KG1 (cell line): Measurements from ENCODE around the gene TUBA3E.
A peak's percentile ranks its signal among the peaks of the same experiment; 100 is the strongest.
"Not testable (repeated sequence)": the region's sequence is repeated elsewhere in the genome, so short reads cannot be mapped to it uniquely, and the experiment has no call there.

Experiments
- DNase-seq: peaks from one replicate; lab custom pipeline; 2025; lab: John Stamatoyannopoulos, UW

Gene TUBA3E

DNA sequence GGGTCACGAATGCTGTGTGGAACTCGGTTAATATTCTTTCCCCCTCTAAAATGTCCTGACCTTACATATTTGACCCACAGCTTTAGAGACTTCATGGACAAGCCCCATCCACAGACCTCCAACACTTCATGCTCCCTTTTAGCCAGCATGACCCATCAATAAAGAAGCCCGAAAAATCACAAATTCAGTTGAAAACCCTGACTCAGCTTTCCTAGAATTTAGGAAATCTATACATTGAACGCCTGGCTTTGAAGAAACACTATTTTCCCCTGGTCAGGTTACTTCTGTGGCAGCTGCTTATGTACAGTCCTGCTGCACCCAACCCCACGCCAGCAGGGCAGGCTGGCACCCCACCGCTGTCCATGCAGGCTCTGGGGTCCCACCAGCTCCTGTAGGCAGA lies 6.9 kb downstream of the TUBA3E start:
- not testable (repeated sequence) for DNase-seq

DNA sequence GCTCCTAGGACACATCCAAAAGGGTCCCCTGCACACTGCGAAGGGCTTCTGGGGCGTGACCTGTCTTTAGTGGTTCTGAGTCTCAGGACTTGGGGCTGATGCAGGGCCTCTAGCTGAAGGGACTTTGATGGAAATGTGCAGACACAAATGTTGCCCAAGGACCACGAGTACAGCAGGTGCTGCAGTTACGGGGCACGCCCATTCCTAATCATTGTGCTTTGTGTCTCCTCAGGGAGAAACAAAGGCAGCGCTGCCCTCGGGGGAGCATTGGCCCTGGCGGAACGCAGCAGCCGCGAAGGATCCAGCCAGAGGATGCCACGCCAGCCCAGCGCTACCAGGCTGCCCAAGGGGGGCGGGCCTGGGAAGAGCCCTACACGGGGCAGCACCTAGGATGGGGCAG lies 8.0 kb downstream of the TUBA3E start:
- DNase-seq: no peak

- not testable (repeated sequence) for DNase-seq
Observed at GRCh38 chr2:130188958-130189357, 9.3 kb downstream of the TUBA3E start.

- DNase-seq: not testable (repeated sequence)
Observed at GRCh38 chr2:130187859-130188792, 10.1 kb downstream of the TUBA3E start.

GRCh38 chr2:130187268-130187667 lies 11.0 kb downstream of the TUBA3E start:
- no peak for DNase-seq

GRCh38 chr2:130186391-130186790 lies 11.8 kb downstream of the TUBA3E start:
- no peak for DNase-seq

DNA sequence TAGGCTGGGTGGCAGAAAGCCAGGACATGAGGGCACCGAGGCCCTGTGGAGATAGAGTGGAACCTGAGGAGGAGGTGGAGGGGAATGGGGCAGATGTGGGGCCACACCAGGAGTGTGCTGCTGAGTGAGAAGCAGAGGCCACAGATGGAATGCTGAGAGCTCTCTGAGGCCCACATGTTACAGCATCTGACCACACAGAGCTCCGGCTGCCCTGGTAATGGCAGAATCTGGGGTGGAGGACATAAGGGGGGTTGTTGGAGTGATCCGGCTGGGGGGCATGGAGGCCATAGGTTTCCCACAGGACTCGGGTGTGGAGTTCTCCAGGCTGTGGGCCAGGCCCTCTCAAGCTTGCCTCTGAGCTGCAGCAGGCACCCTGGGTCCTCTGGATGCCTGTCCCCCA lies 12.3 kb downstream of the TUBA3E start:
- no peak for DNase-seq

DNA sequence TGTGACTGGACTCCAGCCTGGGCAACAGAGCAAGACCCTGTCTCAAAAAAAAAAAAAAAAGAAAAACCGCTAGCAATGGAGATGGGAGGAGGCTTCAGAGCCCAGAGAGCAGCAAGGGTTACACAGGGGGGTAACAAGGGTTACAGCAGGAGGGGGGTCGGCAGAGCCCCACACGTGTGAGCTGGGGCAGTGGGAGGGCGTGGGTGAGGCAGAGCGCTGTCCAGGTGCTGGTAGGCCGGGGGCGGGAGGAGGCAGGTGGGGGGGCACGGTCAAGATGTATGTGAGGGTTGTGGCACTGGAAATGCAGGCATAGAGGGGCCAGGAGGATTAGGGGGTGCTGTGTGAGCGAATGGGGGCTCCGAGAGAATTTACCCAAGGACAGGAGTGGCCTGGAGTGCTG lies 12.8 kb downstream of the TUBA3E start:
- no peak for DNase-seq

- no peak for DNase-seq
Observed at GRCh38 chr2:130183512-130184373, 14.5 kb downstream of the TUBA3E start.

DNA sequence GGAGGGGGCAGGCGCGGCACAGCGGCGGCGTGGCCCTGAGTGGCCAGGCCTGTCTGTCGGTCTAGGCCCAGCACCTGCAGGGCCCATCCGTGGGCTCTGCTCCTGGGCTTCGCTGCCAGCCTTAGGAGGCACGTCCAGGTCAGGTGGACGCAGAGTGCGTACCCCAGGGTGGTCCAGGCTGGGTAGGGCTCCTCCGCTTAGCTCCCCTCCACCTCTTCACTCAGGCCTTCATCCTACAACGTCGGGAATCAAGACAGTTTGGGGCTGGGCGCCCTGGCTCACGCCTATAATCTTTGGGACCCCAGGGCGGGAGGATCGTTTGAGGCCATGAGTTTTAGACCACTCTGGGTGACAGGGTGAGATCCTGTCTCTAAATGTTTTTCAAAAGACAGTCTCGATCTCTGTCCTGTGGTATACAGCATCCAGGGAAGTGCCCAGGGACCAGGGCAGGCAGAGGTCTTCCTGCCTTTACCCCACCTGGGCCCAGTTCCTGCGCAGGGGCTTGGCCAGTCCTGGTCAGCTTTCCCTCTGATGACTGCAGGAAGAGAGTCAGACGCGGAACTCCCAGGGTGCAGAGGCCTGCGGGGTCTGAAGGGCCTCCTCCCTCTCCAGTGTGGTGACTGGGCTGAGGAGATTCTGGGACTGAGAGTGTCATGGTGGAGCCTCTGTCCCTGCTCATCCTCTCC lies 15.3 kb downstream of the TUBA3E start:
- not testable (repeated sequence) for DNase-seq

DNA sequence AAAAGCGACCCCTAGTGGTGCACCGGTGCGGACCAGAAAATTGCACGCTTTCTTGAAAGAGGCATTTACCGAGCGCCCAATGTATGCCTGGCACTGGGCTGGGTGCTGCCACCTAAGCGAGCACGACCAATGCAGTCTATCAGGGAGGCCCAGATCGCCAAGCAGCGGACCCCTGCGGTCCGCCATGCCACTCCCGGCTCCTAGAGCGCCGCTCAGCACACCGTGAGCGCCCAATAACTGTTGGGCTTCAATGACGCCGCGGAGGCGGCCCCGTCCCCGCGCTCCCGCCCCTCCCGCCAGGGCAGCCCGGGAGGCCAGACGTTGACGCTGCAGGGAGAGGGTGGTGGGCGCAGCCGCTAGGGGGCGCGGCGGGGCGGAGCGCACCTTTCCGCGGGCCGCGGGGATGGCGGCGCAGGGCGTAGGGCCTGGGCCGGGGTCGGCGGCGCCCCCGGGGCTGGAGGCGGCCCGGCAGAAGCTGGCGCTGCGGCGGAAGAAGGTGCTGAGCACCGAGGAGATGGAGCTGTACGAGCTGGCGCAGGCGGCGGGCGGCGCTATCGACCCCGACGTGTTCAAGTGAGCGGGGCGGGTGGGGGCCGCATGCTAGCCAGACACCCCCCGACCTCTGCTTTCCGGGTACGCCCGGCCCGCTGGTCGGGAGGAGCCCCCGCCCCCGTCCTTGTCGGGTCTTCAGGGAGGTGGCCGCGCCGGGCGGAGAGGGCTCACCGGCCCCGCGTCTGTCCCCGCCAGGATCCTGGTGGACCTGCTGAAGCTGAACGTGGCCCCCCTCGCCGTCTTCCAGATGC lies 16.2 kb downstream of the TUBA3E start, which contains the start of gene MZT2B:
MZT2B (plus strand) TSS at position 383 of the 803 bp plus-strand sequence; CDS start at position 404, 21 bp downstream.
- DNase-seq: peak; percentile 63

GRCh38 chr2:130181325-130181879 lies 16.8 kb downstream of the TUBA3E start, which contains the start of gene SMPD4:
Gene SMPD4, minus strand, starts transcription at chr2:130181602. Its CDS starts 5,010 bp downstream, at chr2:130176592.
- DNase-seq: peak; percentile 83

- not testable (repeated sequence) for DNase-seq
Observed at GRCh38 chr2:130180404-130181324, 17.6 kb downstream of the TUBA3E start.

- DNase-seq: not testable (repeated sequence)
Observed at GRCh38 chr2:130174866-130175265, 23.4 kb downstream of the TUBA3E start.

GRCh38 chr2:130169896-130170295 lies 28.3 kb downstream of the TUBA3E start:
- DNase-seq: no peak

DNA sequence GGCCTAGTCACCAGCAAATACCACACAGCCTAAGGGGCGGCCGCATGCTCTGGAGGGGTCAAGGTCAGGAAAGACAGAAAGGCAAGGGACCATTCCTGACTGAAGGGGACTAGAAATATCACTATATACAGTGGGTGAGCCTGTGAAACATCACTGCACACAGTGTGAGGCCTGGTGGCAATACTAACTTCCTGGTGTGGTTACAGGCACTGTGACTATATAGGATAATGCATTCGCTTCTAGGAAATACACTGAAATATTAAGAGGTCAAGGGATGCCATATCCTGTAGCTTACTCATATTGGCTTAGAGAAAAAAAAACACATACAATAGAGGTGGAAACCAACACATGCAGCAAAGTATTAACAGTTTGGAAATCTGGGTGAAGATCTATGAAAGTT lies 29.1 kb downstream of the TUBA3E start:
- not testable (repeated sequence) for DNase-seq

GRCh38 chr2:130166611-130167010 lies 31.6 kb downstream of the TUBA3E start:
- DNase-seq: not testable (repeated sequence)

GRCh38 chr2:130165293-130166016 lies 32.8 kb downstream of the TUBA3E start:
- DNase-seq: no peak

DNA sequence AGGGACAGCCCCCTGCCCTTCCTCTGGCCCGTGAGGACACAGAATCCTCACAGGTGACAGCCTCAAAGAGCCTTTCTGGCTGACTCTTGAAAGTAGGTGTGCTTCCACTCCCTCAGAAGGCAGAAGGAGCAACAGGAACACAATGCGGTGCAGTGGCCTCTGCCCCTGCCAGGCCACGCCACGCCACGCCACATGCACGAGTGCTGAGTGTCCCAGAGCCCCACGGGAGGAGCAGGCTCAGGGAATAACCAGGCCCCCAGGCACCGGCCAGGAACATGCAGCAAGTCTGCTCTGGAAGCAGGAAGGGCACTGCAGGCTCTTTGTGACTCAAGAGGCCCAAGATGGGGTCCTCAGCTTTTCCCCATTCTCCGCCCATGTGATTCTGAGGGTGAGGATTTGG lies 35.3 kb downstream of the TUBA3E start:
- DNase-seq: no peak
